ENCODE data around the gene LMBR1. TPM values are rescaled to one million over a fixed set of nuclear protein-coding genes. Genes with fewer than 3 reads are reported as not detected.
"Not testable (repeated sequence)": the region's sequence is repeated elsewhere in the genome, so short reads cannot be mapped to it uniquely, and the experiment has no call there.

Gene LMBR1
- total RNA-seq, 5 donors from 2014 or later (not counting 1 experiment from before 2014, with no cell fraction given): 79.1 to 94.8 (median 83.8) TPM

DNA sequence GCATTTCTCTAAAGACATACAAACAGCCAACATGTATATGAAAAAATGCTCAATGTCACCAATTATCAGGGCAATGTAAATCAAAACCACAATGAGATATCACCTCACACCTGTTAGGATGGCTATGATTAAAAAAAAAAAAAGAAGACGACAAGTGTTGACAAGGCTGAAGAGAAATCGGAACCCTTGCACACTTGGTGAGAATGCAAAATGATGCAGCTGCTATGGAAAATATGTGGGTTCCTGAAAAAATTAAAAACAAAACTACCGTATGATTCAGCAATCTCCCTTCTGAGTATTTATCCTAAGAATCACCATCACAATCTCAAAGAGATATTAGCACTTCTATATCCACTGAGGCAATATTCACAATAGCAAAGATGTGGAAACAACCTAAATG, 11.3 kb downstream of the LMBR1 start:
- no peak for DNase-seq
- H3K9me3 ChIP-seq: no peaks in the 10 kb centered on the region
- Mint-ChIP-seq H3K27me3 (no peaks in the 10 kb centered on the region), H3K36me3 (peaks cover 58% of the 10 kb centered on the region), H3K9me3 (peaks cover 3 to 26% (median 11%) of the 10 kb centered on the region in 3 donors), H3K4me3 (no peak overlapping the region), H3K27ac (no peak overlapping the region), H3K4me1 (peaks cover 66 to 71% (median 70%) of the 10 kb centered on the region in 3 donors)
- POLR2A ChIA-PET: interaction anchor here in 1 of 2 donors (0.6 kb wide), 1 partner anchor 281 kb away, joined by 3 read pairs; no protein-coding TSS in a partner anchor
- H3K4me1 ChIP-seq (ENCODE audit: control insufficient read depth in 1 of 2, extremely low read depth in 1 of 2, insufficient read depth in 2 of 2, low read length in 2 of 2): no peaks in the 10 kb centered on the region
- no peak for ATAC-seq (replicated peaks in 1 of 4)
- WGBS (ENCODE audit: insufficient coverage): no CpG with 5 or more reads among the region's 3 CpGs
- H3K36me3 ChIP-seq (ENCODE audit: control insufficient read depth in 2 of 2, extremely low read depth in 1 of 2, insufficient read depth in 1 of 2, low read length in 1 of 2): peaks cover 0 to 4% of the 10 kb centered on the region in 2 donors
- no peak overlapping the region for H3K4me3 ChIP-seq (ENCODE audit: control insufficient read depth in 1 of 2, extremely low read depth in 1 of 2, low read length in 1 of 2)
- CTCF ChIA-PET: no interaction called here
- H3K27me3 ChIP-seq (replicated peaks in 1 of 2; ENCODE audit: control insufficient read depth in 2 of 2, extremely low read depth in 1 of 2, insufficient read depth in 2 of 2, low read length in 1 of 2): no peaks in the 10 kb centered on the region
- H3K27ac ChIP-seq (ENCODE audit: low read length): no peak overlapping the region

DNA sequence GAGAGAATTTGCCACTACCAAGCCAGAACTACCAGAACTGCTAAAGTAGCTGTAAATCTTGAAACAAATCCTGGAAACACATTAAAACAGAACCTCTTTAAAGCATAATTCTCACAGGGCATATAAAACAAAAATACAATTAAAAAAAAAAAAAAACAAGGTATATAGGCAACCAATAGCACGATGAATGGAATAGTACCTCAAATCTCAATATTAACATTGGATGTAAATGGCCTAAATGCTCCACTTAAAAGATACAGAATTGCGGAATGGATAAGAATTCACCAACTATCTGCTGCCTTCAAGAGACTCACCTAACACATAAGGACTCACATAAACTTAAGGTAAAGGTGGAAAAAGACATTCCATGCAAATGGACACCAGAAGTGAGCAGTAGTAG, 17.2 kb downstream of the LMBR1 start:
- no peaks in the 10 kb centered on the region for H3K4me1 ChIP-seq (ENCODE audit: control insufficient read depth in 1 of 2, extremely low read depth in 1 of 2, insufficient read depth in 2 of 2, low read length in 2 of 2)
- WGBS (ENCODE audit: insufficient coverage): no CpG with 5 or more reads among the region's 2 CpGs
- H3K27ac ChIP-seq (ENCODE audit: low read length): no peak overlapping the region
- POLR2A ChIA-PET: interaction anchor here in 1 of 2 donors (0.6 kb wide), 1 partner anchor 81 kb away, joined by 3 read pairs; no protein-coding TSS in a partner anchor
- H3K4me3 Mint-ChIP-seq: no peak overlapping the region
- H3K9me3 ChIP-seq: no peaks in the 10 kb centered on the region
- ATAC-seq (replicated peaks in 1 of 4) (no peak), DNase-seq (no peak)
- H3K9me3 Mint-ChIP-seq: peaks cover 17 to 45% (median 18%) of the 10 kb centered on the region in 3 donors
- H3K27ac Mint-ChIP-seq: no peak overlapping the region
- peaks cover 73% of the 10 kb centered on the region for H3K36me3 Mint-ChIP-seq
- peaks cover 52 to 61% (median 57%) of the 10 kb centered on the region in 3 donors for H3K4me1 Mint-ChIP-seq
- no peak overlapping the region for H3K4me3 ChIP-seq (ENCODE audit: control insufficient read depth in 1 of 2, extremely low read depth in 1 of 2, low read length in 1 of 2)
- H3K27me3 Mint-ChIP-seq: no peaks in the 10 kb centered on the region
- H3K27me3 ChIP-seq (replicated peaks in 1 of 2; ENCODE audit: control insufficient read depth in 2 of 2, extremely low read depth in 1 of 2, insufficient read depth in 2 of 2, low read length in 1 of 2): no peaks in the 10 kb centered on the region
- CTCF ChIA-PET: no interaction called here
- H3K36me3 ChIP-seq (ENCODE audit: control insufficient read depth in 2 of 2, extremely low read depth in 1 of 2, insufficient read depth in 1 of 2, low read length in 1 of 2): peaks cover 4 to 5% of the 10 kb centered on the region in 2 donors

GRCh38 chr7:156868363-156868762, 24.6 kb downstream of the LMBR1 start:
- 95% methylated on average over 6 of the region's 8 CpGs for WGBS (ENCODE audit: insufficient coverage)
- CTCF ChIA-PET, POLR2A ChIA-PET: not testable (repeated sequence)

GRCh38 chr7:156865493-156865892, 27.5 kb downstream of the LMBR1 start:
- peaks cover 21 to 31% (median 23%) of the 10 kb centered on the region in 3 donors for H3K4me1 Mint-ChIP-seq
- CTCF ChIA-PET: no interaction called here

More at GRCh38 chr7:156868363-156868762, 24.6 kb downstream of the LMBR1 start:
- H3K4me3 Mint-ChIP-seq; H3K27me3 Mint-ChIP-seq; H3K4me3 ChIP-seq (ENCODE audit: control insufficient read depth in 1 of 2, extremely low read depth in 1 of 2, low read length in 1 of 2); H3K27ac ChIP-seq (ENCODE audit: low read length); H3K4me1 ChIP-seq (ENCODE audit: control insufficient read depth in 1 of 2, extremely low read depth in 1 of 2, insufficient read depth in 2 of 2, low read length in 2 of 2); ATAC-seq (replicated peaks in 1 of 4); H3K9me3 ChIP-seq; DNase-seq; H3K36me3 ChIP-seq (ENCODE audit: control insufficient read depth in 2 of 2, extremely low read depth in 1 of 2, insufficient read depth in 1 of 2, low read length in 1 of 2); H3K9me3 Mint-ChIP-seq; H3K27ac Mint-ChIP-seq; H3K27me3 ChIP-seq (replicated peaks in 1 of 2; ENCODE audit: control insufficient read depth in 2 of 2, extremely low read depth in 1 of 2, insufficient read depth in 2 of 2, low read length in 1 of 2): not testable (repeated sequence)
- Mint-ChIP-seq H3K36me3 (peaks cover 43% of the 10 kb centered on the region), H3K4me1 (peaks cover 36 to 44% (median 37%) of the 10 kb centered on the region in 3 donors)

GRCh38 chr7:156862022-156862421, 31.0 kb downstream of the LMBR1 start:
- H3K9me3 ChIP-seq; H3K27me3 ChIP-seq (replicated peaks in 1 of 2; ENCODE audit: control insufficient read depth in 2 of 2, extremely low read depth in 1 of 2, insufficient read depth in 2 of 2, low read length in 1 of 2); H3K27ac ChIP-seq (ENCODE audit: low read length); ATAC-seq (replicated peaks in 1 of 4); H3K36me3 ChIP-seq (ENCODE audit: control insufficient read depth in 2 of 2, extremely low read depth in 1 of 2, insufficient read depth in 1 of 2, low read length in 1 of 2); H3K4me3 ChIP-seq (ENCODE audit: control insufficient read depth in 1 of 2, extremely low read depth in 1 of 2, low read length in 1 of 2); H3K27ac Mint-ChIP-seq; H3K27me3 Mint-ChIP-seq; DNase-seq; CTCF ChIA-PET; POLR2A ChIA-PET; H3K4me1 ChIP-seq (ENCODE audit: control insufficient read depth in 1 of 2, extremely low read depth in 1 of 2, insufficient read depth in 2 of 2, low read length in 2 of 2); H3K4me3 Mint-ChIP-seq: not testable (repeated sequence)
- no CpG with 5 or more reads among the region's 2 CpGs for WGBS (ENCODE audit: insufficient coverage)
- Mint-ChIP-seq H3K9me3 (peaks cover 12 to 34% (median 27%) of the 10 kb centered on the region in 3 donors), H3K36me3 (peaks cover 66% of the 10 kb centered on the region), H3K4me1 (peaks cover 7 to 24% (median 17%) of the 10 kb centered on the region in 3 donors)

More at GRCh38 chr7:156865493-156865892, 27.5 kb downstream of the LMBR1 start:
- POLR2A ChIA-PET: interaction anchor here in 1 of 2 donors (0.6 kb wide), 1 partner anchor 1228 kb away, joined by 3 read pairs; no protein-coding TSS in a partner anchor
- H3K27me3 ChIP-seq (replicated peaks in 1 of 2; ENCODE audit: control insufficient read depth in 2 of 2, extremely low read depth in 1 of 2, insufficient read depth in 2 of 2, low read length in 1 of 2): no peaks in the 10 kb centered on the region
- Mint-ChIP-seq H3K27ac (no peak overlapping the region), H3K9me3 (peaks cover 8 to 13% (median 11%) of the 10 kb centered on the region in 3 donors), H3K4me3 (no peak overlapping the region), H3K27me3 (no peaks in the 10 kb centered on the region), H3K36me3 (peaks cover 42% of the 10 kb centered on the region)
- H3K36me3 ChIP-seq (ENCODE audit: control insufficient read depth in 2 of 2, extremely low read depth in 1 of 2, insufficient read depth in 1 of 2, low read length in 1 of 2): peaks cover 3 to 6% of the 10 kb centered on the region in 2 donors
- no peak overlapping the region for H3K4me3 ChIP-seq (ENCODE audit: control insufficient read depth in 1 of 2, extremely low read depth in 1 of 2, low read length in 1 of 2)
- H3K9me3 ChIP-seq: no peaks in the 10 kb centered on the region
- DNase-seq: no peak
- H3K4me1 ChIP-seq (ENCODE audit: control insufficient read depth in 1 of 2, extremely low read depth in 1 of 2, insufficient read depth in 2 of 2, low read length in 2 of 2): no peaks in the 10 kb centered on the region
- ATAC-seq (replicated peaks in 1 of 4): no peak
- WGBS (ENCODE audit: insufficient coverage): no CpG with 5 or more reads among the region's 1 CpG
- no peak overlapping the region for H3K27ac ChIP-seq (ENCODE audit: low read length)

DNA sequence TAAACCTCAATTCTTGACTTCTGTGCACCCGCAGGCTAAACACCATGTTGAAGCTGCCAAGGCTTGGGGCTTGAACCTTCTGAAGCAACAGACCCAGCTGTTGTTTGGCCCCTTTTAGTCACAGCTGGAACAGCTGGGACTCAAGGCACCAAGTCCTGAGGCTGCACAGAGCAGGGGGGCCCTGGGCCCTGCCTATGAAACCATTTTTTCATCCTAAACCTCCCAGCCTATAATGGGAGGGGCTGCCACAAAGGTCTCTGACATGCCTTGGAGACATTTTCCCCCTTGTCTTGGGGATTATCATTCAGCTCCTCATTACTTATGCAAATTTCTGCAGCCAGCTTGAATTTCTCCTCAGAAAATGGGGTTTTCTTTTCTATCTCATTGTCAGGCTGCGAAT, 31.8 kb downstream of the LMBR1 start:
- ATAC-seq (replicated peaks in 1 of 4): no peak
- Histone ChIP-seq H3K4me1 (ENCODE audit: control insufficient read depth in 1 of 2, extremely low read depth in 1 of 2, insufficient read depth in 2 of 2, low read length in 2 of 2) (no peaks in the 10 kb centered on the region), H3K27me3 (replicated peaks in 1 of 2; ENCODE audit: control insufficient read depth in 2 of 2, extremely low read depth in 1 of 2, insufficient read depth in 2 of 2, low read length in 1 of 2) (no peaks in the 10 kb centered on the region), H3K4me3 (ENCODE audit: control insufficient read depth in 1 of 2, extremely low read depth in 1 of 2, low read length in 1 of 2) (no peak overlapping the region), H3K27ac (ENCODE audit: low read length) (no peak overlapping the region), H3K36me3 (ENCODE audit: control insufficient read depth in 2 of 2, extremely low read depth in 1 of 2, insufficient read depth in 1 of 2, low read length in 1 of 2) (peaks cover 3 to 6% of the 10 kb centered on the region in 2 donors), H3K9me3 (no peaks in the 10 kb centered on the region)
- Mint-ChIP-seq H3K4me1 (peaks cover 7 to 21% (median 14%) of the 10 kb centered on the region in 3 donors), H3K36me3 (peaks cover 63% of the 10 kb centered on the region), H3K27ac (no peak overlapping the region), H3K27me3 (no peaks in the 10 kb centered on the region), H3K4me3 (no peak overlapping the region), H3K9me3 (peaks cover 12 to 38% (median 27%) of the 10 kb centered on the region in 3 donors)
- WGBS (ENCODE audit: insufficient coverage): 100% methylated on average over 1 of the region's 2 CpGs
- ChIA-PET CTCF (no interaction called here), POLR2A (interaction anchor here in 1 of 2 donors (0.7 kb wide), 1 partner anchor 278 kb away, joined by 3 read pairs; no protein-coding TSS in a partner anchor)
- no peak for DNase-seq

Measured in T-cell (primary cell).